ENCODE data around the gene VPS52. TPM values are rescaled to one million over a fixed set of nuclear protein-coding genes. Genes with fewer than 3 reads are reported as not detected.

VPS52 gene
- total RNA-seq, 1 donor from 2014 or later, result 41.8 TPM

DNA sequence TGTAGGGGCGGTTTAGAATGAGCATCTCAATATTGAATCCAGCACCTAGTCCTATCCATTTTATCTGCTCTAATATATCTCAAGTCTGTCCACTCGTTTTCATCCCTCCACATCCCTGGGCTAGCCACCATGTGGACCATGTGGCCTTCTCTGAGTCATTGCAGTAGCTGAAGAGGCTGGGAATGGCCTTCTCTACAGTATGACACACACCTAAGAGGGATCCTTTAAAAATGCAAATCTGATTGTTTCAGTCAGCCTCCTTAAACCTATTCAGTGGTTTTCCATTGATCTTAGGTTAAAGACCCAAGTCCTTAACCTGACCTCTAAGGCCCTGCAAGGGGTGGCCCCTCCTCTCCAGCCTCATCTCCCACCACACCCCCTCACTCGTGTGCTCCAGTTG lies 54.0 kb downstream of the VPS52 start:
- H3K4me1 Mint-ChIP-seq (ENCODE audit: unreplicated experiment), result peaks cover 8% of the 10 kb centered on the region
- TF ChIP-seq, protein P1, sequence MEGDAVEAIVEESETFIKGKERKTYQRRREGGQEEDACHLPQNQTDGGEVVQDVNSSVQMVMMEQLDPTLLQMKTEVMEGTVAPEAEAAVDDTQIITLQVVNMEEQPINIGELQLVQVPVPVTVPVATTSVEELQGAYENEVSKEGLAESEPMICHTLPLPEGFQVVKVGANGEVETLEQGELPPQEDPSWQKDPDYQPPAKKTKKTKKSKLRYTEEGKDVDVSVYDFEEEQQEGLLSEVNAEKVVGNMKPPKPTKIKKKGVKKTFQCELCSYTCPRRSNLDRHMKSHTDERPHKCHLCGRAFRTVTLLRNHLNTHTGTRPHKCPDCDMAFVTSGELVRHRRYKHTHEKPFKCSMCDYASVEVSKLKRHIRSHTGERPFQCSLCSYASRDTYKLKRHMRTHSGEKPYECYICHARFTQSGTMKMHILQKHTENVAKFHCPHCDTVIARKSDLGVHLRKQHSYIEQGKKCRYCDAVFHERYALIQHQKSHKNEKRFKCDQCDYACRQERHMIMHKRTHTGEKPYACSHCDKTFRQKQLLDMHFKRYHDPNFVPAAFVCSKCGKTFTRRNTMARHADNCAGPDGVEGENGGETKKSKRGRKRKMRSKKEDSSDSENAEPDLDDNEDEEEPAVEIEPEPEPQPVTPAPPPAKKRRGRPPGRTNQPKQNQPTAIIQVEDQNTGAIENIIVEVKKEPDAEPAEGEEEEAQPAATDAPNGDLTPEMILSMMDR (IDR thresholded peaks at IDR 0.05; ENCODE audit: unreplicated experiment), result no peak
- no peak overlapping the region for H3K27ac Mint-ChIP-seq (ENCODE audit: unreplicated experiment)
- H3K36me3 Mint-ChIP-seq (ENCODE audit: low read depth, unreplicated experiment), result peaks cover 3% of the 10 kb centered on the region
- no peak overlapping the region for H3K4me3 Mint-ChIP-seq (ENCODE audit: unreplicated experiment)
- H3K9me3 Mint-ChIP-seq (ENCODE audit: unreplicated experiment), result no peaks in the 10 kb centered on the region
- peaks cover 12% of the 10 kb centered on the region for H3K27me3 Mint-ChIP-seq (ENCODE audit: unreplicated experiment)
- DNase-seq (ENCODE audit: low spot score), result no peak

DNA sequence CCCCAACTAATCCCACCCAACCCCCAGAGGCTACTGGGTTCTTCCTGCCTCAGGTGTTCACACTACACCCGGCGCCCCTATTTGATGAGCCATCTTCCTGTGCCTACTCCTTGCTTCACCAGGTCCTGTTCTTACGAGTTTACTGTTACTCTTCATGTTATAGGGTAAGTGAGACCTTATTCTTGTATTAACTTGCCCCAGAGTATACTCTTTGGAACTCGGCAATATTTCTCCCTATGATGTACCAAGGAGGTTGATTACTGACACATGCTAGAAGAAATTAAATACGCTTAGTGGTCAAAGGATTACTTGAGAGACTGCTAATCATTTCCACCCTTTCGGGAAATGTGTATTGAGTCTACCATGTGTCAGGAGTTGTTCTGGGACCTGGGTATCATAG lies 54.4 kb downstream of the VPS52 start:
- H3K27me3 Mint-ChIP-seq (ENCODE audit: unreplicated experiment), result peaks cover 16% of the 10 kb centered on the region
- TF ChIP-seq, protein P1 (IDR thresholded peaks at IDR 0.05; ENCODE audit: unreplicated experiment), result no peak

DNA sequence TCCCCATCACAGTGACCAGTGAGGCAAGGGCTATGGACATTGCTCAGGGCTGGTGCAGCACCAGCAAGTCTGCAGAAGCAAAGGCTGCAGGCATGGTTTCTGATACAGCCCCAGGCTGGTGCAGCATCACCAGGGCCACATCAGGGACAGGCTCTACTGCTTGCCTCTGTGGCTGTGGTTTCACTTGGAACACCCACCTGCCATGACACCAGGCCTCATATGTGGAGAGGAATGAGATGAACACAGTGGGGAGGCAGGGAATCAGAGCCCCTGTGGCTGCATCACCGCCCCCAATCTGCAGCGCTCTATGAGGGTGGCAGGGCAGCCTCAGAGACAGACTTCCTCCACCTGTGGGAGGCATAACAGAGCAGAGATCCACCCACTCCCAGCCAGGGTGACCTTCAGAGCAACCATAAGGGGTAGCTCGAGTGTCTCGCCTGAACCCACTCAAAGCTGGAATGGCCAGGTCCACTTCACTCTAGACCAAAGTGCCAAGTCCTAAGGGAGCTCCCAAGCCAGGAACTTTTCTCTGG lies 55.5 kb downstream of the VPS52 start:
- H3K4me1 Mint-ChIP-seq (ENCODE audit: unreplicated experiment), result peaks cover 12% of the 10 kb centered on the region
- no peak overlapping the region for H3K4me3 Mint-ChIP-seq (ENCODE audit: unreplicated experiment)
- peaks cover 18% of the 10 kb centered on the region for H3K27me3 Mint-ChIP-seq (ENCODE audit: unreplicated experiment)
- no peaks in the 10 kb centered on the region for H3K9me3 Mint-ChIP-seq (ENCODE audit: unreplicated experiment)
- TF ChIP-seq, protein P1 (IDR thresholded peaks at IDR 0.05; ENCODE audit: unreplicated experiment), result no peak
- no peak for DNase-seq (ENCODE audit: low spot score)
- H3K36me3 Mint-ChIP-seq (ENCODE audit: low read depth, unreplicated experiment), result peaks cover 11% of the 10 kb centered on the region
- H3K27ac Mint-ChIP-seq (ENCODE audit: unreplicated experiment), result no peak overlapping the region

More for the DNA sequence above, 54.4 kb downstream of the VPS52 start:
- Mint-ChIP-seq H3K36me3 (ENCODE audit: low read depth, unreplicated experiment) (peaks cover 7% of the 10 kb centered on the region), H3K4me1 (ENCODE audit: unreplicated experiment) (peaks cover 12% of the 10 kb centered on the region), H3K4me3 (ENCODE audit: unreplicated experiment) (no peak overlapping the region), H3K9me3 (ENCODE audit: unreplicated experiment) (no peaks in the 10 kb centered on the region), H3K27ac (ENCODE audit: unreplicated experiment) (no peak overlapping the region)
- DNase-seq (ENCODE audit: low spot score), result no peak

DNA sequence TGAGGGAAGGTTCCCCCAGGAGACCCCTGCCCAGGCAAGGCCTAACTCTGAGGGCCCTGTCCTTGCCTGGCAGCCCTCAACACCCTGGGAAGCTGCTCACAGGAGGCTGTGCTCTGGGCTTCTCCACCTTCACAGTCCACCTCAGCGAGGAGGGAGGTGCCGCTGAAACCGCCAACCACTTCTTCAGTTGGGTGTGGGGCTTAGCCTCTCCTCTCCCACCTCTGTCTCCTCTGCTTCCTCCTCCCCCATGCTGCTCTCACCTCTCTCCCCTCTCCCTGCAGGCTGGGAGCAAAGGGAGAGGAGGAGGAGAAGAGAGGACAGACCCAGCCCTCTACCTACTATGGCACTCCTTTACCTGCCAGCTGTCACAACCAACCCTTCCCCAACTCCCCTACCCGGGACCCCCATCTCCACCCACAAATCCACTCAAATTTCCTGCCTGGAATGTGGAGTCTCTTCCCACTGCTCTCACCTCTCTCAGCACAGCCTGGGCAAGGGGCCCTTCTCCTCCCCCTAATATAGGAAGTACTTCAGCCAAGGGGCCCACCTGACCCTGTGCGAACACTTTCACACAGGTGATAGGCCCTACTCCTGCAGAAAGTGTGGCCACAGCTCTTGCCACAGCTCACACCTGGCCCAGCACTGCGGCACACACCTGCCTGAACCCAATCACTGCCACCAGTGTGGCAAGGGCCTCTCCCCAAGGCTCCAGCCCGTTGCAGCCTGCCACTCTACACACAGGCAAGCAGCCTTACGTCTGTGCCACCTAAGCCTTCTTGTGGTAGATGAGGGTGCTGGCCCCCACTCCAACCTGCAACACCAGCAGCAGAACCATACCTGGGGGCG lies 56.2 kb downstream of the VPS52 start:
- peaks cover 14% of the 10 kb centered on the region for H3K36me3 Mint-ChIP-seq (ENCODE audit: low read depth, unreplicated experiment)
- no peak for DNase-seq (ENCODE audit: low spot score)
- peaks cover 20% of the 10 kb centered on the region for H3K27me3 Mint-ChIP-seq (ENCODE audit: unreplicated experiment)
- TF ChIP-seq, protein P1 (IDR thresholded peaks at IDR 0.05; ENCODE audit: unreplicated experiment), result no peak
- H3K9me3 Mint-ChIP-seq (ENCODE audit: unreplicated experiment), result no peaks in the 10 kb centered on the region
- H3K4me1 Mint-ChIP-seq (ENCODE audit: unreplicated experiment), result peaks cover 12% of the 10 kb centered on the region
- no peak overlapping the region for H3K27ac Mint-ChIP-seq (ENCODE audit: unreplicated experiment)
- no peak overlapping the region for H3K4me3 Mint-ChIP-seq (ENCODE audit: unreplicated experiment)

DNA sequence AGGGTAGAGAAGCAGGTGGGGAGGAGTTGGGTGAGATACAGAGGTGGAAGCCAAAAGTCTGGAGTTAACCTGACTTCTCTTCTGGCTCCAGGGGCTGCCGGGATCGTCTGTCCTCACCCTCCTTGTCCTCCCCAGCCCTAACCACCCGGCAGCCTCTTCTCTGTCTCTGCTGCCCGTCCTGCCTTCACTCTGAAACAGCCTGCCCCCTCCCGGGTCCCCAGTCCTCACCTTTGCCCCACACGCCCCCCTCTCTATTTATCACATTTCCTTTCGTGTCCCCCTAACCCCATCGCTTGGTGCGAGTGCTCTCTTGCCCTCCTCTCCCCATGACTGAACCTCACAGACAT lies 57.7 kb downstream of the VPS52 start:
- TF ChIP-seq, protein P1 (IDR thresholded peaks at IDR 0.05; ENCODE audit: unreplicated experiment), result no peak
- DNase-seq (ENCODE audit: low spot score), result no peak
- H3K27me3 Mint-ChIP-seq (ENCODE audit: unreplicated experiment), result peaks cover 33% of the 10 kb centered on the region
- no peak overlapping the region for H3K27ac Mint-ChIP-seq (ENCODE audit: unreplicated experiment)
- no peaks in the 10 kb centered on the region for H3K9me3 Mint-ChIP-seq (ENCODE audit: unreplicated experiment)
- peaks cover 25% of the 10 kb centered on the region for H3K36me3 Mint-ChIP-seq (ENCODE audit: low read depth, unreplicated experiment)
- H3K4me3 Mint-ChIP-seq (ENCODE audit: unreplicated experiment), result peak overlapping the region; percentile 92
- H3K4me1 Mint-ChIP-seq (ENCODE audit: unreplicated experiment), result peaks cover 15% of the 10 kb centered on the region

All from endothelial cell (in vitro differentiated cells).